Measurements from ENCODE around the gene BRSK1.

The BRSK1 gene

GRCh38 chr19:55339105-55339888 is 55.5 kb downstream of the BRSK1 start, which contains the start of gene KMT5C:
Gene KMT5C, plus strand, starts transcription at chr19:55339876. Its CDS starts 2,061 bp downstream, at chr19:55341937.
- DNase-seq, result peak; percentile 100

- peak; percentile 48 for DNase-seq
These were observed 56.3 kb downstream of the BRSK1 start for GRCh38 chr19:55339889-55340783.

DNA sequence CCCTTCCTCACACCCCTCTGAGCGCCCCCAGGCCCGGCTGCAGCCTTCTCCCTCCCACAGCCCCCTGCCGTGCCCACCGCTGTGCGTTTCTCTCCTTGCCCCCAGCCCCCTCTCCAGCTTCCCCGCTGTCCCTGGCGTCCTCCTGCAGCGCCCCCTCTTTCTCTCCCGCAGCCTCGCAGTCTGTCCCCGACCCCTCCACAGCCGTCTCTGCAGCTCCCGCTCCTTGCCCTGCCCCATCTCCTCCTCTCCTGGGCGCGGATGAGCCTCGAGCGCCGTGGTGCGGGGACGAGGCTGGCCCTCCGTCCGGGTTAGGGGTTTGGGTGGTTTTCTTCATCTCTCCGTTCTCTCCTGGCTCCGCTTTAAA is 57.0 kb downstream of the BRSK1 start:
- peak; percentile 50 for DNase-seq

DNA sequence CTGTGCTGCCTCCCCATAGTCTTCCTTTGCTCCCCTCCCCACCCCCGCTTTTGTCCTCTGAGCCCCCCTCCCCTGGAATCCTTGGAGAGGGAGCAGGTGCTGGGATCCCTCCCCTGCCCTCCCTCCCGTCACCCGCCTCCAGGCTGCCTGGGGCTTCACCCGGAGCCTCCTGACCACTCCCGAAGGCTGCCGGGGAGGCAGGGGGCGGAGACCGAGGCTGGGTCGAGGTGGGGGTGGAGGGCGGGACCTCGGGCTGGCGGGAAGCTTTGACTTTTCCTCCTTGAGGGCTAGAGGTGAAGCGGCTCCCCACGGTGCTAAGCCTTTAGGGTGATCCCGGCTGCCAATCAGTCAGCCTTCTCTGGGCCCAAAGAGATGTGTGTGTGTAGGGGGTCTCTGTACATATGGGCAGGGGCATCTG is 57.4 kb downstream of the BRSK1 start:
- DNase-seq, result peak; percentile 78

- DNase-seq, result peak; percentile 40
These were observed 58.1 kb downstream of the BRSK1 start for GRCh38 chr19:55341595-55342531.

DNA sequence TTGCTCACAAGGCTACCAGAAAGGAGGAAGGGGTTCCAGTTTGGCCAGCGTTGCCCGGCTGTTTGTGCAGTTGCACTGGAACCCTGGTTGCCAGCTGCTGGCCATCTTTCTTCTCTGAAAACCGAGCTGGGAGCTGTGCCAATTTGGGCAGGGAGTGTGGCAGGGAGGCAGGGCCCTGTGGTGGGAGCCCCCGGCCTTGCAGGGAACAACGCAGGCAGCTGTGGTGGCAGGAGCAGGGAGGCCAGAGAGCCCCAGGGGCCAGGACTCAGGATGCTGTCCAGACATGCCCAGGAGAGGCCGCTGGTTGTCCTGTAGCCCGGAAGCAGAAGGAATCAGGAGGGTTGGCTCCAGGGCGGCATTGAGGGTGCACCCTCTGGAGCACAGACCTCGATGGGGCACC is 60.6 kb downstream of the BRSK1 start:
- peak; percentile 70 for DNase-seq

DNA sequence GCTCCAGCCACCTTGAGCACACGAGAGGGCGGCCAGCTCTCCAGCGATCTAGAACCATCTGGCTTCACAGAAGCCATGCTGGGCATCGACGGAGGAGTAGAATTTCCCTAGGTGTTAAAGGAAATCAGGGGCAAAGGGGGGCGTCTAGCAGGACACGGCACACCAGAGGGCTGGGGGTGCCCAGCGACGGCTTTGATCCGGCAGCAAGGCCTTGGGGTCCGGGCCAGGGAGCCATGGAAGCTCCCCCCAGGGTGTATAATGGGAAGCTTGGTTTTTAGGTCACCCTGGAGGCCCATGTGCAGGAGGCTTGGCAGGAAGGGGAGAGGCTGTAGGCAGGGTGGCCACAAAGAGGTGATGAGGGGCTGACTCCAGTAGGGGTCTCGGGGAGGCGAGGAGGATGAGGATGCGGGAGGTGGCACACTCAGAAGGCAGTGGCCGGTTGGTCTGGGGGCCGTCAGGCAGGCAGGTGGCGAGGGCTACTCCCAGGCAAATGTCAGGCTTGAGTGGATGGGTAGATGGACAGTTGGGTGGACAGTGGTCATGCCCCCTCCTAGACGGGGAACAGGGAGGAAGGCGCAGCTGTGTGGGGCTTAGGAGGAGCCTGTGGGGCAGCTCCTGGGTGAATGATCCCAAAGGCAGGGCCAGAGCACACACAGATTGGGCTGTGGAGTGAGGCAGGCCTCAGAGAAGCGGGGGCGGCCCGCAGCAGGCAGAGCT is 61.5 kb downstream of the BRSK1 start:
- no peak for DNase-seq

- DNase-seq, result peak; percentile 74
These were observed 62.3 kb downstream of the BRSK1 start for GRCh38 chr19:55345818-55346724.

- peak; percentile 45 for DNase-seq
These were observed 63.1 kb downstream of the BRSK1 start for GRCh38 chr19:55346725-55347441.

DNA sequence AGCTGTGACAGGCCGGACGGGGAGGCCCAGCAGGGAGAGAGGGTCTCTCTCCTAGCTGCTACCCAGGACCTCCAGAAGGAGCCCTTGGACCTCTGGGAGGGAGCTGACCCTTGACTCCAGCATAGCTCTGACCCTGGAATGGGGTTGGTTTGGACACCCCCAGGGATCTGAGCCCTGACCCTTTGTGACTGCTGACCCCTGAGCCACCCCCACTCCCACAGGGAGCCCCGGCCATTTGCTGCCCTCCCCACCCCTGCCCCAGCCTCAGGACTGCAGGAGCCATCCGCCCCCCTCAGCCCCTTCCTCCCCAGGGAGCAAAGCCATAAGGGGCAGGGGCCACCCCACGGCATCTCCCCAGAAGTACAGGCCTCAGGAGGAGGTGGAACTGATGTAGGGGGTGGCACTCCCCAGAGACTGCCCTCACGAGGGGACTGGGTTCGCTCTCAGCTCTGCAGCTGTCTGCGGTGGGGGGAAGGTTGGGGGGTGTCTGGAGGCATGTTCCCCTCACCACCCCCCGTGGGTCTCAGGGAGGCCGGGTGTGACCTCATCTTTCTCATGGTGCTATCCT is 63.7 kb downstream of the BRSK1 start:
- DNase-seq, result no peak

GRCh38 chr19:55348317-55349034 is 64.7 kb downstream of the BRSK1 start:
- peak; percentile 41 for DNase-seq

DNA sequence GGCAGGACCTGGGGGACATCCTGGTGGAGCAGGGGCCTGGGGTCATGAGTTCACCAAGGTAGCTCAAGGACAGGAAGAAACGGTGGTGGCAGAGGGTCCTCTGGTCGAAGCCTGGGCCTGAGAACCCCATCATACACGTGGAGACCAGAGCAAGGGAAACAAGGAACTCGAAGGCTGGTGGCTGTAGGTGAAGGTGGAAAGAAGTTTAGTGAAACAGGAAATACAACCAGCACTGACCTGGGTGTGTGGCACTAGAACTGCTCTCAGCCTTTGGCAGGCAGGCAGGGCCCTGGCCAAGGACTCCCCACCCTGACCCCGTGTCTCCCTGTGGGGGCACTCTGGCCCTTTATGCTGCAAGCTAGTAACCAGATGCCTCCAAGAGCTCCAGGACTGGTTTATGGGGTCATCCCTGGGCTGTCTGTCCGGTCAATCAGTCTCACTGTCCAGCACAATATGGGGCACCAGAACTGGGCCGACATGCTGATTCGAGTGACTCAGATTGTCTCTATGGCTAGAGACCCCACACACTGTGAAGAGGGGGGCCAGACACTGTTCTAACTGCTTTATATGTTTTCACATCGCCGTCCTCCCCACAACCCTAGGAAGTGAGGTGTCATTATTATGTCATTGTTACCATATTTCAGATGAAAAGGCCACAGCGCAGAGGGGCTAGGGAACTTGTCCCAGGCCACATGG is 67.0 kb downstream of the BRSK1 start:
- DNase-seq, result peak; percentile 31

- DNase-seq, result no peak
These were observed 68.2 kb downstream of the BRSK1 start for GRCh38 chr19:55352040-55352439.

GRCh38 chr19:55352549-55353145 is 68.8 kb downstream of the BRSK1 start:
- no peak for DNase-seq

DNA sequence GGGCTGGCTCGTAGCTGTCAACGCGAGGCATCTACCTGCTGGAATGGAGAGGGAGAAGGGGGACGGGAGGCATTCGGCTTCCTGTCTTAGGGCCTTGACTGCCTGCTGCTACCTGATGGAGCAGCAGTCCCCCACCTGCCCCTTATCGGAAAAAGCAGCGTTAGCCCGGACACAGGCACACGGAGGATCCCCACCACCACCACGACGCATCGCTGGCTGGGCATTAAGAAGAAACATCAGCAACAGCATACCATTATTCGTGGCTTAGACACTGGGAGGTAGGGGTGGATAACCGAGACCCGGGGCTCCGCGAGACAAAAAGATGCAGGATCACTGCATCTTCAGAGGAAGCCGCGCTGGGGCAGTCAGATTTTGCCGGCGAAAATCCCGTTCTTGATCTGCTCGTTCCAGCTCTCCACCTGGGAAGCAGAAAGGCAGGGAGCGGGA is 69.6 kb downstream of the BRSK1 start:
- DNase-seq, result no peak

DNA sequence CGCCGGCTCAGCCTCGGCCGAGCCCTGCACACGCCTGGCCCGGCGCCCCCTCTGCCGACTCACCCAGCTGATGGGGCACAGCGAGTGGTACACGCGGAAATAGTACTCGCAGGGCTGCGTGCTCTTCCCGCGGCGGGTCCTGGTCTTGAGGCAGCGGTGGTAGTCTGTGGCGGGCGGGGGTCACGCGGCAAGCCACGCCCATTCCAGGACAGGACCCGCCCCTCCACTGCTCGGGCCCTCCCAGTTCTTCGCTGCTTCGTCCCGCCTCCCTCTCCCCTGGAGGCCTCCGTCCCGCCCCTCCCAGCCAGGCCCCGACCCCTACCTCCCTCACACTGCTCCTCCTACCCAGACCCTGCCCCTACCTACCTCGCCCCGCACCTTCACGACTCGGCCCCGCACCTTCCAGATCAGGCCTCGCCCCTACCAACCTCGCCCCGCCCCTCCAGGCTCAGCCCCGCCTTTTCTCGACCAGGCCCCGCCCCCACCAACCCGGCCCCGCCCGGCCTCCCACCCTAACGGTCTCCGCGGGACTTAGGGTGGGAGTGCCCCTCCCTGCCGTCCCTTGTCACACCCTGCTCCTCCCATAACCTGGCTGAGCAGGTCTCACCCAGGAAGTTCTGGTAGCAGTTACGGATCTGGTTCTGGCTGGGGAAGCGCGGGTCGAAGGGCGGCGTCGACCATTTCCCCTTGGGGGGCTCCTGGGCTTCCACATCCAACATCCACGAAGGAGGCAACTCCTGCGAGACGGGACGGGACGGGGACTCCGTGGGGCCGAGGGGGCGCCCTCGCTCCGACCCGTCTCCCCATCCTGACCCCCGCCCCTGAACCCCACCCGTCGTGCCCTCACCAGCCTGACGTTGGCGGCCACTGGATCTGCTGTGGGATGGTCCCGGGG is 70.3 kb downstream of the BRSK1 start:
- DNase-seq, result no peak

- no peak for DNase-seq
These were observed 71.0 kb downstream of the BRSK1 start, which contains the start of gene COX6B2 for GRCh38 chr19:55354698-55355212. Gene COX6B2, minus strand, starts transcription at chr19:55354719. Its CDS starts 198 bp downstream, at chr19:55354521.
